ENCODE measurements around the gene RUFY4.
"Not testable (repeated sequence)": the region's sequence is repeated elsewhere in the genome, so short reads cannot be mapped to it uniquely, and the experiment has no call there.

Gene RUFY4, protein sequence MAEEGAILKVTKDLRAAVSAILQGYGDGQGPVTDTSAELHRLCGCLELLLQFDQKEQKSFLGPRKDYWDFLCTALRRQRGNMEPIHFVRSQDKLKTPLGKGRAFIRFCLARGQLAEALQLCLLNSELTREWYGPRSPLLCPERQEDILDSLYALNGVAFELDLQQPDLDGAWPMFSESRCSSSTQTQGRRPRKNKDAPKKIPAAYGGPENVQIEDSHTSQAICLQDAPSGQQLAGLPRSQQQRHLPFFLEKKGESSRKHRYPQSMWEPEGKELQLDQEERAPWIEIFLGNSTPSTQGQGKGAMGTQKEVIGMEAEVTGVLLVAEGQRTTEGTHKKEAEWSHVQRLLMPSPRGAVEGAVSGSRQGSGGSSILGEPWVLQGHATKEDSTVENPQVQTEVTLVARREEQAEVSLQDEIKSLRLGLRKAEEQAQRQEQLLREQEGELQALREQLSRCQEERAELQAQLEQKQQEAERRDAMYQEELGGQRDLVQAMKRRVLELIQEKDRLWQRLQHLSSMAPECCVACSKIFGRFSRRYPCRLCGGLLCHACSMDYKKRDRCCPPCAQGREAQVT

DNA sequence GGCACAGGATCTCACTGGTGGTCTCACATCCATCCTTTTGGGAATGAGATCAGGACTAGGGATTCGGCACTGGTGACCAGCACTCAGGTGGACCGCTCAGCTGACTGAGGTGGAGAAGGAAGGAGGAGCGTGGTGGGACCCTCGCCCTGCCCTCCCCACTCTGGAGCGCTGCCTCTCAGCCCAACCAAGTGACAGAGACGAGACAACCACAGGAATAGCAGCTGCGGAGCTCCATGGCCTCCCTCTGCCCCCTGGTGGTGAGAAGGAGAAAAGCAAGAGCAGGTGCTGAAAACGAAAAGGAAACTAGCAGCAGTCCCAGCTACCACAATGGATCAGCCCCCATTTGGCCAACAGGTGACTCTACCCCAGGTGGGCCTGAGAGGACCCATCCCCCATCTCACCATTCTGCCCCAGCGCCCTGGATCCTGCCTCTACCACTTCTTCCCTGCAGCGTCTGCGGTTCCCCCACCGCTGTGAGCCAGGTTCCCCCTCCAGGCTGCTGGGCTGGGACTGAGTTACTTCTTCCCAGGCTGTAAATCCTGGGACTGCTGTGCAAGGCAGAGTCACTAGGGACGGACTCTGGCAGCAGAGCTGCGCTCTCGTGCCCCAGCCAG lies at the start of gene RUFY4:
RUFY4 (plus strand) TSS at position 533 of the 614 bp plus-strand sequence. CDS start 1,353 bp downstream, outside the sequence.
- DNase-seq, result not testable (repeated sequence)

DNA sequence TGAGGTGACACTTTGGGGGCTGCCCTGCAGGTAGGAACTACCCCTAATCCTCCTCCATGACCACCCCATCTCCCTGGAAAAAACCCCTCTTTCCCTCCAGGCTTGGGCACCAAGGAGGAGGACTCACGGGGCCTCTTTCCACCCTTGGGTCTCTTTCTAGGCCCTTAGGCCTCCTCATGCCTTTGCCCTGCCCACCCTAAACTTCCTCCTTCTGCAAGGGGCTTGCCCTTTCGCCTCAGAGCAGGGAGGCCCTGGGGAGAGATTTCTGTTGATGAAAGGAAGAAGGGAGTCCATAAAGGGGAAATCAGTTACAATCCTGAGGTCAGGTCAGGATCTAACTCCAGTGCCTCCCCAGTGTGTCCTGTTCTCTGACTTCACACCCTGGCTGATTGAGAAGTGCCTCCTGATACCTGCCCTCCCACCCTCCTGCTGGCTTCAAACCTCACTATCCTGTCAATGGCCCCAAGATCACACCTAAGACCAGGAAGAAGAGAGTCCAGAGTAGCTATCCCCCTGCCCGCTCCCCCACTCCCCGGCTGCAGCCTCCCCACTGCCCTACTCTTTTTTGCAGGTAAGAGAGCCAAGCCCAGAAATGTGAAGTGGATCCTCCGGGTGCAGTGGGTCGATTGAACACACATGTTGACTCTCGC lies 49.5 kb upstream of the RUFY4 start:
- no peak for DNase-seq

DNA sequence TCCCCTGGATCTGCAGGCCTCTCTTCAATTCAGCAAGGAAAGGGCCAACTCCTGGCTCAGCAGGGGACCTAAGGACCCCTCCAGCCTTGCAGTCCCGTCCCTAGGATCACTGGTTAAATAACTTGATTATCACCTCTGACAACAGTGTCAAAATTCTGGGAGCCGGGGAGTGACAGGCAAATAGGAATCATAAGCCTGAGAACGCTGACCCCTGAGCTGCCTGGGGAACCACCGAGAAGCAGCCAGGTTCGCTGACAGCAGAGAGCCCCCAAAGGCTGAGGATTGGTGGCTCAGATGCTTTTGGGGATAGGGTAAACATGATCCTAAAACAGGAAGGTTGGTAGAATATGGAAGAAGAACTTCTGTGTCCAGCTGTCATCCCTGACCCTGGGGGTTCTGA lies 48.8 kb upstream of the RUFY4 start:
- no peak for DNase-seq

DNA sequence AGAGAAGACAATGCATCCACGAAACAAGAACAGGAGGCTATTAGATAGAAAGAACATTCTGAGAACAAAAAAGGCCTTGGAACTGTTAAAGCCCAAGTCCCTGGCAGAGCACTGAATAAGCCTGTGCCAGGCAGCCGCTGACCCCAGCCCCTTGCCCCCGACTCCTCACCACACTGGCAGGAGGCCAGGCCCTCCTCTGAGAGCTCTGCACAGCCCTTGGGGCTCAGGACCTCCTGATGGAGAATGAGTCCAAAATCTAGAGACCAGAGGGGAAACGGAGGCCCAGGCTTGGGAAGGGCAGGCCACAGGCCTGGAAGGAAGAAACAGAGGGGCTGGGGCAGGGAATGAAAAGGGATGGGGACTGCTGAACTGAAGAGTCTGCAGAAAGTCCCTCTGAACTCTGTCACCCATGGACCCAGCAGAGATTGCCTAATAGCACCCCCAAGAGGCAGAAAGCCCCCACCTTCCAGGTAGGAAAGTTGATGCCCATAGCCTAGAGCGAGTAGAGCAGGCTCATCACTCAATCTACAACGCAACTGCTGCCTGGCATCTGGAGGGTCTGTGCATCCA lies 48.0 kb upstream of the RUFY4 start:
- no peak for DNase-seq

DNA sequence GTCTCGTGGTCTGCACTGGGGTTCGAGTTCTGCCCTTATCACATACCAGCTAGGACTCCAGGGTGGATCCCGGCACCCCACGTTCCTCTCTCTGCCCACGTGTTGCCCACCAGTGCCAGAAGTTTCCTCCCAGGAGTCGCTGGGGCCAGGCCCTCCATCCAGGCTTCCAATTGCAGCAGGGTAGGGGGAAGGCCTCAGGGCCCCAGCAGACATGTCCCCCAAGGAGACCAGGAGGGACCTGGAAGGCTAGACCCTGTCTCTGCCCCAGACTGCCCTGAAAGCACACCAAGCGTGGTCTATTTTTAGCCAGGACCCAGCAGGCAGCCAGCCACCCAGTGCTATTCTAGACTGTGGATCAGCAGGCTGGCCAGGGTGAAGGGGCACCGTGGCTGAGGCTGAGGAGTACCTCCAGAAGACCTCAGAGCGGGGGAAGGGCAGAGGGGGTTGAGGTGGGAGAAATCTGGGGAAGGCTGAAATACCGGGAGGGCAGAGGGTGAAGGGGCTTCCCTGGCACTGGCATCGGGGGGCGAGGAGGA lies 47.4 kb upstream of the RUFY4 start:
- DNase-seq, result no peak

DNA sequence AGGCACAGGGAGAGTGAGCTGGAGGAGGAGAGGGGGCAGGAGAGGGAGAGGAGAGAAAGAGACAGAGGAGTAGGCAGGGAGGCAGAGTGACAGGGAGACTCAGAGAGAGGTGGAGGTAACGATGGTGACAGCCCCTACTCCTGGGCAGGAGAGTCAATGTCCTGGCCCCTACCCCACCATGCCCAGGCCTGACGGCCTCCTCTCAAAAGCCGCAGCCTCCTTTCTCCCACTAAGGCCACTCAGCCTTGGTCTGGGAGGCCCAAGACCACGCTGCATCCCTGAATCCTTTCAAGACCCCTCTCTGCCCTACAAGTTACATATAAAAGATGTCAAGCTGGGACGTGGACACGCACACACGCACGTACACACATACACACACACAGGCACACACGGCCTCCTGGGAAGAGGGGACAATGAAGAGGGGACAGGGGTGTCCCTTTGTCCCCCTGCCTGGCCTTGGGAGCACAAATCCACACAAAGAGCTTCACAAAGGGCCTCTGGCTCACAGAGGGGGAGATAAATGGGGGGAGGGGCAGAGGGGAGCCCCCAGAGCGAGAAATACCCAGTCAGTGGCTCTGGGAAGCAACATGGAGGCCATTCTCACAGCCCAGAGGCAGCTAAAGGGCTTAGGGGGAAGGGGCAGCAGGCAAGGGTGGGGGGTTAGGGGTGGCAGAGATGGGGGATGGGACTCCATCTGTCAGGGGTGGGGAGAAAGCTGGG lies 46.8 kb upstream of the RUFY4 start:
- DNase-seq, result no peak

DNA sequence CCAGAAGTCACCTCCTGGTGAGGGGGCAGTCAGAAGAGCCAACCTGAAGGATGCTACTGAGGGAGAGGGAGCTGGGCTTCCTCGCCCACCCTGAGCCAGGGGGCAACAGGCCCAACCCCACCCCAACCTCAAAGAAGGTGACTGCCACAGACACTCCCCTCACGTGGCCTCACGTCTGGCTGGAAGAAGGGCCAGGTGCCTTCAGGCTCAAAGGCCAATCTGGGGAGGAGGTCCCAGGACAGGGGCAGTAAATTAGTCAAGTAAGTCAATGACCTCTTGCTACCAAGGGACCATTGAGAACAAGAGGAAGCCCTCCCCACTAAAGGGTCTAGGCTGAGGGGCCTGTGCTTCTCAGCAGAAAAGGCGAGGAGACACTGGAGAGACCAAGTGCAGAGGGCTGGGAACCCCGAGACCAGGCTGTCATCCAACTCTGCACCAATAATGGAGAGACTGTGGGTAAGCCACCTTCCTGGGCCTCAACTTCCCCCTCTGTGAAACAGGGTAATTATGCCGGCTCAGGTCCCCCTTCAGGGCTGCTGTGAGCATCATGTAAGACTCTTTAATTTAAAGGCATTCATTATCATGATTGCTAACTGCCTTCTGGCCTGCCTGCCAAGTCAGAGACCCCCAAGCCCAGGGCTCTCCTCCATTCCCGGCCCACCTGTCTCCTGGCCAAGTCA lies 46.1 kb upstream of the RUFY4 start:
- no peak for DNase-seq

DNA sequence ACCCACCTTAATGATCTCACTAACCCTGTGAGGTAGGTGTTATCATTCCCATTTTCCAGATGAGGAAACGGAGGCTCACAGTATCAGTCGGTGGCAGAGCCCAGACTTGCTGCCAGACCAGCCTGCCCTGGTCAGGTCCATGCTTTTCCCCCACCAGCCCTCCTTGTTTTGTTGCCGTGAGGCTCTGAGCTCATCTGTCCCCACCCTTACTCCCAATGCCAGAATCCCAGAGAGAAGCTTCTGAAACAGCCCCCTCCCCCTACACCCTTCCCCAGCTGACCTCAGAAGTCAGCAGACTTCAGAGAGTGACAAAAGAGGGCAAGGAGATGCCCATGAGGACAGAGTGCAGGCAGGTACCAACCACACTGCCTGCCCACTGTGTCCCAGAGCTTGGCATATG lies 45.4 kb upstream of the RUFY4 start:
- no peak for DNase-seq

DNA sequence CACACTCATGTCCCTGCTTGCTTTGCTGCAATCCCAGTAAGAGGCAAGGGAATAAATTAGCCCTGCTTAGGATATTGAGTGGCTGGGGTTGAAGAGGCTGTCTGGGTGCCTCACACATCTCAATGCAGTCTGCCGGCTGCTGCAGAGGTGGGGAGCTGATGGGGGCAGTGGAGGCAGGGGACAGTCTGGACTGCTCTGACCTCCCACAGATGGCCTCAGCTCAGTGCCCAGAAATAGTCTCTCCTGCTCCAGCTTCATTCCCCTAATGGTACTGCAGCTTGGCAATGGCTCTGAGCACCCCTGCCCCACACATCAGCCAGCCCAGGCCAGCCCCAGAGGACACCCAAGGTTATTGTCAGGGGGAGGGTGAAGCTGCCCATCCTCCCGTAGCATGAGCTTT lies 44.7 kb upstream of the RUFY4 start:
- no peak for DNase-seq

DNA sequence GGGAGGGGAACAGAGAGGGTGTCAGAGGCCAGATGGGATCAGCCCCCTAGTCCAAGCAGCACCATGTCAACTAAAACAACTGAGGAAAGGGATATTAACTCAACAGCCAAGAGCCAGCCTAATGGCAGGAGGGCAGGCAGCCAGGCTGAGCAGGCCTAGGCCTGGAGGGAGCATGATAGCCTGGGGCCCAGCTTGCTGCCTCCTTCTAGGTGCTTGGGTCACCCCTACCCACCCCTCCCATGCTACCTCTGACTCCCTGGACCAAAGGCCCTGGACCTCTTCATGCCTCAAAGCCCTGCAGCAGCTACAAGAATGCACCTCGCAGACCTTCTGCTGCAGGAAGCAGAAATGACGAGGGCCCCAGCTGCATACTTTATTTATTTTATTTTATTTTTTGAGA lies 44.2 kb upstream of the RUFY4 start:
- DNase-seq, result no peak

DNA sequence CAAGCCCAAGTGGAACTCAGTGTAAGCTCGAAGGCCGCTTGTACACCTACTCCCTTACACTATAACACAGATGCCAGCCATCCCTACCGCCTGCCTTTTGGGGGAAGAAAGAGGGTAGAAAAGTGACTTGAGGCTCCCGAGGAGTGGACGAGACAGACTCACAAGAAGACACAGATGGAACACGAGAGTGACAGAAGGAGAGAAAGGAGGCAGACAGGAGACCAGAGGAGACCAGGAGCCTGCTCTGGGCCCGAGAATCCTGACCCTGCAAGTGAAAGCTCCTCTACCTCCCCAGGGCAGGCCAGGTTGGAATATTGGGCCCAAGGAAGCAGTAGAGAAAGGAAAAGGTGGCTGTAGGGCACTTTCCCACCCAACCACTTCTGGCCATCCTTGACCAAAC lies 42.8 kb upstream of the RUFY4 start:
- DNase-seq, result no peak

DNA sequence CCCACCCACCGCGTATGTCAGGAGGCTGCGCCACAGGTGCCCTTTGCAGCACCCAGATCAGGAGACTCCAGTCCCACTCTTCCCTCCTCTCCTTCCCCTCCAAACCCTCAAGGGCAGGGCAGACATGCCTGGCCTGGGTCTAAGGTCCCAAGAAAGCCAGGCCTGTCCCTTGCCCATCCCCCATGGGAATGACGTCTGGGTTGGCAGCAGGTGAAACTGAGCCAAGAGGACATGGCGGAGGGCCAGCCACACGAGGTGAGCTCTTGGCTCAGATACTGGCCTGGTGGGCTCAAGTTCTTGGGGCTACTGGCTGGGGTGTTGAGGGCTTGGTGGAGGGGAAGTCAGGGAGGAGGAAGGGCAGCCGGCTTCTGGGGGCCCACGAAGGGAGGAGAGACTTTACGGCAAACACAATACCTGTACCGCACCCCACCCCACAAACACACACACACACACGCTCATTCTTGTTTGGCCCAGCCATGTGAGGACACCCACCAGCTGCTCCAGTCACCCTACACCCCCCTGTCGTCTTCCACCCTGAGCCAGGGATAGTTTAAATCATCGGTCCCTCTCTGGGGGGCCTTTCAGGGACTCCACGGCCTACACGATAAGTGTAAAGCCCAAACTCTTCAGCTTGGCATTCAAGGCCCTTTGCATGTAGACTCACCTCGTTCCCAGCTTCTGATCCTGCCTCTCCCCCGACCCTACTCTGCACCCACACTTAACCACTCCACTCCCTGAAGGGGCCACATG lies 42.2 kb upstream of the RUFY4 start:
- DNase-seq, result no peak

DNA sequence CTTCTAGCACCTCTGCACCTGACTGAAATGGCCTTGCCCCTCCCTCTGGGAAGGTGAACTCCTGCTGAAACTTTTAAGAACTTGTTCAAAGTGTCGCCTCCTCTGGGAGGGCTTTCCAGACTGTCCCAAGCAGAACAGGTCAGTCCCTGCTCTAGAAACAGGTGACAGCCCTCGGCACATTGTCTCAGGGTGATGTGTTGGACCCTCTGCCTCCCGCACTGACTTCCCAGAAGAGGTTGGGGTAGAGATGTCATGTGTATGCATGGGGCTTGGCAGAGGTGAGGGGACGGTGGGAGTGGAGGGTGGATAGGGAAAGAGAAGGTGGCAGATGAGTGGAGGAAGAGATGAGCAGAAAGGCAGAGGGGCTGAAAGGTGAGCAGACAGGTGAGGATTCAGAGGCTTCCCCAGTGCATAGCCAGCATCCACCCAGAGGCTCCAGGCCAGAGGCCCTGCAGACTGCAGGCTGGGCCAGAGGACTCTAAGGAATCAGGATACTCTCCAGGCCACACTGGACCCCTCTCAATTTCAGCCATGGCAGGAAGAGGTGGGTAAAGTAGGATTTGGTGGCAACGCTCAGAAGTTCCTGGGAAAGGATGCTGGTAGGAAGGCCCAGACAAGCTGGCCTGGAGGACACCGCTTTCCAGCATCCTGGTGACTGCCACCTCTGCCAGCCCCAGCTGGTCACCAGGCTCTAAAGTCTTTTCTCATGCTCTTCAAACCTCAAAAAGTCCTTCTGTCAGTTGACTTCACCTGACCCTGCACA lies 41.4 kb upstream of the RUFY4 start:
- no peak for DNase-seq

DNA sequence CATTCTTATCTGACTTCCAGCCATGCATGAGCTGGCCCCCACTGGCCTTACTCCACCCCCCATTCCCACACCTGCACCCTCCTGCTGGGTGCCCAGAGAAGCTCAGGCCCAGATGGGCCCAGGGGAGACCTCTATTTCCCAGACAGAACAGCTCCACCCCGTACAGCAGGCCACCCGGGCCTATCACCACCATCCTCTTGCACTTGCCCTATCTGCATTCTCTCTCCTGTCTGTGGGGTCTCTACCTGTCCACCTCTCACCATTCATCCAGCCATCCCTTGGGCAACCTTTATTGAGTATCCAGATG lies 40.9 kb upstream of the RUFY4 start:
- DNase-seq, result no peak

DNA sequence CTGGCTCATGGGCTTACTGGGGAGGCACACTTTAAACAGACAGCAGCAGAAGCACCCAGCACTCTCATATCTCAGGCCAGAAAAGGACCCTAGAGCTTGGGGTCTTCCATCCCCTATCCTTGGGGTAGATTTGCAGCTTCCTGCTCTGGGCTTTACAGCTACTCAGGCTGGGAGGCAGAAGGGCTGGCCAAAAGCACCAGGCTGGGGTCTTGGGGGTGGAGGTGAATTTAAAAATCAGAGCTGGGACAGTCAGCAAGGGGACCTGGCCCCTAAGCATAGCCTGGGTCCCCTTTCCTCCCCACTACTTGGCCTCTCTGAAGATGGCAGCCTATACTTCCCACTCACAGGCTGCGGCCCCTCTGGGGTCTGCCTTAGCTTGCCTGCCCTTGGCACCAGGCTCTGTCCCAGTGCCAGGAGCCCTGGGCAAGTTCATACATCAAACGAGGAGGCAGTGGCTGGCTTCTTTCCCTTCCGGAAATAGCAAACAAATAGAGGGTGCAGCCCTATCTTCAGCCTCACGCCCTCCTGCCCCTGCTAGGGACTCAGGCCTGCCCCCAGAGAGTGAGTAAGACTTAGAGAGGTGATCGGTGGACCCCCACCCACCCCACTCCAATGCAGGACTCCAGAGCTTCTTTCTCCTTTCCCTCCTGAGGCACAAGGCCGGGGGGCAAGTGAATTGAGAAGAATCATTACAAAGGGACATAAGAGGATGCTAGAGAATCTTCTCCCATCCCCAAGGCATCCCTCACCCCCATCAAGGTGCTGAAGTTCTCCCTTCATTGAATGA lies 40.3 kb upstream of the RUFY4 start:
- no peak for DNase-seq

DNA sequence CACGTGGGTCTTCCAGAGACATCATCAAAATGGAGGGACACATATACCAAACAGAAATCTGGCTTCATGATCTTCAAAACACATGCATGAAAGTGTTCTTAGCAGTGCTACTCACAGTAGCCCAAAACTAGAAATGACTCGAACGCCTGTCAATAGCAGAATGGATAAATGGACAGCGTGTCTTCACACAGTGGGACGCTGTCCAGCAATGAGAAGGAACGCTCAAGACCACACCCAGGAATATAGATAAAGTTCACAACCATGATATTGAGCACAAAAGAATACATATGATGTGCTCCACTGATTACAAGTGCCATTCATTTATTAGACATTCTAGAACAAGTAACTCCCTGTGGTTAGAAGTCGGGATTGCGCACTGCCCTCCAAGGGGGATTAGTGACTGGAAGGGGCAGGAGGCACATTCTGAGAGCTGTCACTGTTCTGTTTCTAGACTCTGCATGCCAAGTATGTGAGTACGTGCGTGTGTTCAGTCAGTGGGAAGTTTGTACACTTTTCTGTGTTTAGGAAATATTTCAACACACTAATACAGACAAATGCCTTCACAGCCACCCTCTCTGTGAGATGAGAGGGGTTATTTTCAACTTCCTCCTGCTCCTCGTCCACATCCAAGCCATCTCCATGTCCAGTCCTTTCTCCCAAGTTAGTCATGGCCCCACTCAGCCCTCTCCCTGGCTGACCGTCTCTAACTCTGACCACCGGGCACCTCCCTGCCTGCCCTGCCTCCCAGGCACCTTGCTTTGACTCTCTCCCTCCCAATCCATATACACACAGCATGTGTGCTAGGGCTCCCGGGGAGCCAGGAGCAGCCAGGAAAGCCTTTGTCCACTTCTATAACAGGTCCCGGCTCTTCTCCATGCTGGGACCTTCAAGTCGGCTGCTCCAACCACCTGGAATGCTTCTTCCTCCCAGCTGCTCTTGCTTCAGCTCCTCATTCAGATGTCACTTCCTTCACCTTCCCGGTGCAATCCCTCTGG lies 39.4 kb upstream of the RUFY4 start:
- DNase-seq, result no peak

DNA sequence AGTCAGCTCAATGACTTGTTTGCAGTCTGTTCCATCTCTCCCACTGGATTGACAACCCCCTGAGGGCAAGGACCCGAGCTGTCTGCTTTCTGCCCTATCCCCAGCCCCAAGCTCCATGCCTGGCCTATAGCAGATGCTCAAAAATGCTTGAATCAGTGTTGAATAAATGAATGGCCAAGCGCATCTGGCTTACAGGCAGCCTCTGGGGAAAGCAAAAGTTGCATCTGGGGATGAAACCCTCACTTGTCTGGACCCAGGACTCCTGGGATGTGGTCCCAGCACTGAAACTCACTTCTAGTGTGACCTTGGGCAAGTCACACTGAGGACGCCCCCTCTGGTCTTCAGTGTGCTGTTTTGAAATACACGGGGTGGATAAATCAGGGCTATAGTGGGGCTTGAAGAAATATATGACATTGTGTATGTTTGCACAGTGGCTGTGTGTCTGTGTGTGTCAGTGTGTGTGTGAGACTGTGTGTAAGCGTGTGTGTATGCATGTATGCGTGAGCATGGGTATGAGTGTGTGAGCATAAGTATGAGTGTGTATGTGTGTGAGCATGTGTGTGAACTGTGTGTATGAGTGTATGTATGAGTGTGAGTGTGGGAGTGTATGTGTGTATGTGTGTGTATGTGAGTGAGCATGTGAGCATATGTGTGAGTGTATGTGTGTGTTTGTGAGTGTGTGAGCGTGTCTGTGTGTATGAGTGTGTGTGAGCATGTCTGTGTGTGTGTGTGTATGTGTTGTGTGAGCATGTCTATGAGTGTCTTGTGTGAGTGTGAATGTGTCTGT lies 38.5 kb upstream of the RUFY4 start:
- DNase-seq, result no peak

DNA sequence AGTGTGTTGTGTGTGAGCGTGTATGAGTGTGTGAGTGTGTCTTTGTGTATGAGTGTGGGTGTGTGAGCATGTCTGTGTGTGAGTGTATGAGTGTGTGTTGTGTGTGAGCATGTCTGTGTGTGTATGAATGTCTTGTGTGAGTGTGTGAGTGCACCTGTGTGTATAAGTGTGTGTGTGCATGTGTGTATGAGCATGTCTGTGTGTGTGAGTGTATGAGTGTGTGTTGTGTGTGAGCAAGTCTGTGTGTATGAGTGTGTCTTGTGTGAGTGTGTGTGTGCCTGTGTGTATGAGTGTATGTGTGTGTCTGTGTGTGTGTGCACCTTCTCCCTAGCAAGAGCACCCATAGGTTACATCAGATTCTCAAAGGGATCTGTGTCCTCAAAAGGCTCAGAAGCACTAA lies 37.8 kb upstream of the RUFY4 start:
- DNase-seq, result no peak
